ENCODE results near the gene ZFAND2A.
"Not testable (repeated sequence)": the region's sequence is repeated elsewhere in the genome, so short reads cannot be mapped to it uniquely, and the experiment has no call there.

The ZFAND2A gene

GRCh38 chr7:1172666-1173523 is 12.9 kb upstream of the ZFAND2A start:
- no peak for TF ChIP-seq SCRT2 (tag by site-specific recombination; IDR thresholded peaks at IDR 0.05)
- TF ChIP-seq ZNF391 (tag by site-specific recombination; IDR thresholded peaks at IDR 0.05; ENCODE audit: borderline replicate concordance, low read depth) = no peak
- TF ChIP-seq HOXD13 (CRISPR knock-in tag; IDR thresholded peaks at IDR 0.05; ENCODE audit: borderline replicate concordance) = no peak
- no peak for TF ChIP-seq ZNF202 (tag by site-specific recombination; IDR thresholded peaks at IDR 0.05; ENCODE audit: borderline replicate concordance)
- TF ChIP-seq KLF1 (tag by site-specific recombination; IDR thresholded peaks at IDR 0.05) = no peak
- TF ChIP-seq ZNF211 (tag by site-specific recombination; IDR thresholded peaks at IDR 0.05; ENCODE audit: low read depth) = no peak
- no peak for TF ChIP-seq GLI4 (tag by site-specific recombination; IDR thresholded peaks at IDR 0.05)
- TF ChIP-seq ZNF692 (tag by site-specific recombination; IDR thresholded peaks at IDR 0.05) = no peak
- no peak for TF ChIP-seq ZSCAN4 (tag by site-specific recombination; IDR thresholded peaks at IDR 0.05)
- H3K9me3 ChIP-seq (ENCODE audit: control insufficient read depth, insufficient read depth, low read depth, low read length) = no peaks in the 10 kb centered on the region
- H3K4me3 ChIP-seq (ENCODE audit: low read depth, low read length) = no peak overlapping the region
- ChIA-PET POLR2A (interaction anchor here (0.9 kb wide), 1 partner anchor 13 kb away, joined by 3 read pairs; the partner anchor contains the start of gene ZFAND2A), CTCF (interaction anchor here (0.7 to 6.7 kb wide), 4 partner anchors 11 to 198 kb away, joined by 3 to 106 read pairs (median 8); partner anchors contain the start of genes COX19 and ZFAND2A)
- H3K36me3 ChIP-seq (ENCODE audit: control insufficient read depth in 2 of 2, insufficient read depth in 1 of 2, low read length in 2 of 2) = no peaks in the 10 kb centered on the region
- H3K4me1 ChIP-seq (ENCODE audit: control insufficient read depth, insufficient read depth, low read length) = no peaks in the 10 kb centered on the region
- H3K27ac ChIP-seq (ENCODE audit: extremely low read depth, low read depth, low read length) = no peak overlapping the region

GRCh38 chr7:1171516-1171915 is 11.5 kb upstream of the ZFAND2A start:
- H3K4me1 ChIP-seq (ENCODE audit: control insufficient read depth, insufficient read depth, low read length); POLR2A ChIA-PET; H3K27ac ChIP-seq (ENCODE audit: extremely low read depth, low read depth, low read length); H3K9me3 ChIP-seq (ENCODE audit: control insufficient read depth, insufficient read depth, low read depth, low read length); H3K36me3 ChIP-seq (ENCODE audit: control insufficient read depth in 2 of 2, insufficient read depth in 1 of 2, low read length in 2 of 2); H3K4me3 ChIP-seq (ENCODE audit: low read depth, low read length): not testable (repeated sequence)
- CTCF ChIA-PET = interaction anchor here (0.8 to 6.7 kb wide), 2 partner anchors 177 to 263 kb away, joined by 3 to 106 read pairs; no protein-coding TSS in a partner anchor

- no peak overlapping the region for H3K27ac ChIP-seq (ENCODE audit: extremely low read depth, low read depth, low read length)
- H3K9me3 ChIP-seq (ENCODE audit: control insufficient read depth, insufficient read depth, low read depth, low read length) = no peaks in the 10 kb centered on the region
- H3K36me3 ChIP-seq (ENCODE audit: control insufficient read depth in 2 of 2, insufficient read depth in 1 of 2, low read length in 2 of 2) = no peaks in the 10 kb centered on the region
- H3K4me1 ChIP-seq (ENCODE audit: control insufficient read depth, insufficient read depth, low read length) = no peaks in the 10 kb centered on the region
- H3K4me3 ChIP-seq (ENCODE audit: low read depth, low read length) = no peak overlapping the region
- ChIA-PET POLR2A (interaction anchor here (2.4 kb wide), 1 partner anchor 11 kb away, joined by 11 read pairs; the partner anchor contains the start of gene ZFAND2A), CTCF (interaction anchor here (0.6 to 6.7 kb wide), 4 partner anchors 13 to 177 kb away, joined by 3 to 106 read pairs (median 4); no protein-coding TSS in a partner anchor)
- TF ChIP-seq ZNF157 (tag by site-specific recombination; IDR thresholded peaks at IDR 0.05) = no peak
- TF ChIP-seq ELK4 (IDR thresholded peaks at IDR 0.05; ENCODE audit: borderline replicate concordance, low read depth, low read length) = no peak
- TF ChIP-seq PATZ1 (tag by site-specific recombination; IDR thresholded peaks at IDR 0.05) = no peak
- TF ChIP-seq ZNF324 (tag by site-specific recombination; IDR thresholded peaks at IDR 0.05) = no peak
- no peak for TF ChIP-seq ZBTB7A (tag by site-specific recombination; IDR thresholded peaks at IDR 0.05; ENCODE audit: low read depth)
- TF ChIP-seq ZNF223 (tag by site-specific recombination; IDR thresholded peaks at IDR 0.05) = no peak
- no peak for TF ChIP-seq ZNF561 (tag by site-specific recombination; IDR thresholded peaks at IDR 0.05; ENCODE audit: borderline replicate concordance)
- TF ChIP-seq ZSCAN16 (tag by site-specific recombination; IDR thresholded peaks at IDR 0.05) = no peak
- TF ChIP-seq ZNF707 (tag by site-specific recombination; IDR thresholded peaks at IDR 0.05) = no peak
- TF ChIP-seq ZBTB20 (tag by site-specific recombination; IDR thresholded peaks at IDR 0.05) = no peak
- no peak for TF ChIP-seq TCF7L2 (IDR thresholded peaks at IDR 0.05; ENCODE audit: borderline replicate concordance, low read depth, low read length)
- TF ChIP-seq GFI1B (tag by site-specific recombination; IDR thresholded peaks at IDR 0.05) = no peak
- TF ChIP-seq ZNF221 (tag by site-specific recombination; IDR thresholded peaks at IDR 0.05; ENCODE audit: borderline replicate concordance) = no peak
Observed at GRCh38 chr7:1170741-1171501, 10.9 kb upstream of the ZFAND2A start.
